HEK293 (cell line): ENCODE data around the gene RTN1.

Source experiments
- CTCF ChIA-PET: fragments of 350-600 bp; formaldehyde crosslinking; extraction: SDS; loops from one replicate; lab custom pipeline; 2021; ENCODE audit warnings: antibody characterized with exemption; lab: Yijun Ruan, JAX
- POLR2A ChIA-PET: fragments of 300-600 bp; formaldehyde crosslinking; extraction: SDS; loops from one replicate; lab custom pipeline; 2020; ENCODE audit warnings: antibody characterized with exemption, inconsistent platforms; lab: Yijun Ruan, JAX
- H3K27ac ChIP-seq: fragments of 200-500 bp; sonication (Bioruptor generic); 2 replicates; pipeline ENCODE4 v1.5.1; 2014; ENCODE audit warnings: low read depth, low read length, control low read depth, inconsistent platforms; ENCODE audit errors: extremely low read depth
- H3K36me3 ChIP-seq, 2 experiments: fragments of 200-500 bp in 1 of 2; sonication (Bioruptor generic) in 1 of 2; 1 replicate in 1 of 2; 2 replicates in 1 of 2; pipeline ENCODE4 v1.5.1; 2014 to 2017; ENCODE audit warnings: inconsistent platforms in 2 of 2, low read length in 2 of 2; ENCODE audit not compliant: control insufficient read depth in 2 of 2, insufficient read depth in 1 of 2
- H3K4me1 ChIP-seq: fragments of 200-500 bp; sonication (Bioruptor generic); 2 replicates; pipeline ENCODE4 v1.5.1; 2014; ENCODE audit warnings: mild to moderate bottlenecking, low read length, inconsistent platforms; ENCODE audit not compliant: control insufficient read depth, insufficient read depth
- H3K4me3 ChIP-seq: 2 replicates; pipeline ENCODE4 v1.5.1; 2011; ENCODE audit warnings: low read depth, mild to moderate bottlenecking, control low read depth, low read length, moderate library complexity
- H3K9me3 ChIP-seq: fragments of 200-500 bp; sonication (Bioruptor generic); 2 replicates; pipeline ENCODE4 v1.5.1; 2014; ENCODE audit warnings: low read depth, low read length, inconsistent platforms; ENCODE audit not compliant: control insufficient read depth, insufficient read depth
- FEZF1 ChIP-seq: fragments of 450-650 bp; formaldehyde crosslinking; IDR thresholded peaks from 2 replicates; pipeline ENCODE4 v1.5.1; 2016; ENCODE audit warnings: missing biosample characterization, missing genetic modification characterization
- KLF9 ChIP-seq: fragments of 450-650 bp; formaldehyde crosslinking; IDR thresholded peaks from 2 replicates; pipeline ENCODE4 v1.5.1; 2016; ENCODE audit warnings: missing biosample characterization, missing genetic modification characterization, low read depth
- MYNN ChIP-seq: fragments of 450-650 bp; formaldehyde crosslinking; IDR thresholded peaks from 2 replicates; pipeline ENCODE4 v1.5.1; 2016; ENCODE audit warnings: missing biosample characterization, missing genetic modification characterization, borderline replicate concordance
- OSR2 ChIP-seq: fragments of 450-650 bp; formaldehyde crosslinking; IDR thresholded peaks from 2 replicates; pipeline ENCODE4 v1.5.1; 2016; ENCODE audit warnings: missing biosample characterization, missing genetic modification characterization
- PRDM6 ChIP-seq: fragments of 450-650 bp; formaldehyde crosslinking; IDR thresholded peaks from 2 replicates; pipeline ENCODE4 v1.5.1; 2017; ENCODE audit warnings: missing biosample characterization, missing genetic modification characterization
- SCRT2 ChIP-seq: fragments of 450-650 bp; formaldehyde crosslinking; IDR thresholded peaks from 2 replicates; pipeline ENCODE4 v1.5.1; 2016; ENCODE audit warnings: missing biosample characterization, missing genetic modification characterization
- SP7 ChIP-seq: fragments of 450-650 bp; formaldehyde crosslinking; IDR thresholded peaks from 2 replicates; pipeline ENCODE4 v1.5.1; 2016; ENCODE audit warnings: missing biosample characterization, missing genetic modification characterization
- TCF7L2 ChIP-seq: IDR thresholded peaks from 2 replicates; pipeline ENCODE4 v1.6.1; 2011; ENCODE audit warnings: low read depth, mild to moderate bottlenecking, inconsistent platforms, low read length, moderate library complexity, borderline replicate concordance
- ZBTB8A ChIP-seq: fragments of 450-650 bp; formaldehyde crosslinking; IDR thresholded peaks from 2 replicates; pipeline ENCODE4 v1.5.1; 2016; ENCODE audit warnings: missing biosample characterization, missing genetic modification characterization
- ZIC2 ChIP-seq: fragments of 450-650 bp; formaldehyde crosslinking; IDR thresholded peaks from 2 replicates; pipeline ENCODE4 v1.5.1; 2016; ENCODE audit warnings: missing biosample characterization, missing genetic modification characterization
- ZNF133 ChIP-seq: fragments of 450-650 bp; formaldehyde crosslinking; IDR thresholded peaks from 2 replicates; pipeline ENCODE4 v1.5.1; 2016; ENCODE audit warnings: missing biosample characterization, missing genetic modification characterization
- ZNF140 ChIP-seq: fragments of 450-650 bp; formaldehyde crosslinking; IDR thresholded peaks from 2 replicates; pipeline ENCODE4 v1.5.1; 2016; ENCODE audit warnings: missing biosample characterization, missing genetic modification characterization
- ZNF26 ChIP-seq: fragments of 450-650 bp; formaldehyde crosslinking; IDR thresholded peaks from 2 replicates; pipeline ENCODE4 v1.5.1; 2016; ENCODE audit warnings: missing biosample characterization, missing genetic modification characterization
- ZNF585B ChIP-seq: fragments of 450-650 bp; formaldehyde crosslinking; IDR thresholded peaks from 2 replicates; pipeline ENCODE4 v1.5.1; 2016; ENCODE audit warnings: missing biosample characterization, missing genetic modification characterization
- ZNF843 ChIP-seq: fragments of 450-650 bp; formaldehyde crosslinking; IDR thresholded peaks from 2 replicates; pipeline ENCODE4 v1.5.1; 2016; ENCODE audit warnings: missing biosample characterization, missing genetic modification characterization

The RTN1 gene

DNA sequence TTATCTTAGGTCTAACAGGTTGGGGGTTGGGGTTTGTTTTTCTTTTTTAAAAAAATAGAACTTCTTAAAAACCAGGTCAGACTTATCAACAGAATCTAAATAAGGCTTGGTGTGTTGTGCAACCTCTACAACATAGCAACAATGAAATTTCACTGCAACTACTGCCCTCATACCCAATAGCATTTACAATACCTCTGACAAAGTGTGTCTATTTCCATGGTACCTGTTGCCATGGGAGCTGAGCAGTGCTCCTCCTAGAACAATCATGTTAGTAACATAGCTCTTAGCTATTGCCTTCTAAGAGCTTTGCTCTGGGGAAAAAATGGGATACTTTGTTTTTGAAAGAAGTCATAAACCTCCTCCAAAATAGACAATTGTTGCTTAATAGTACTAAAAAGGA lies 190.7 kb downstream of the RTN1 start:
- Histone ChIP-seq H3K4me1 (no peaks in the 10 kb centered on the region), H3K27ac (no peak overlapping the region), H3K9me3 (no peaks in the 10 kb centered on the region), H3K36me3 (no peaks in the 10 kb centered on the region), H3K4me3 (no peak overlapping the region)
- TF ChIP-seq MYNN (tag by site-specific recombination): peak; percentile 21; the same call in 1 of the 2 replicates
- no peak for TF ChIP-seq ZNF843 (tag by site-specific recombination)
- TF ChIP-seq SCRT2 (tag by site-specific recombination): peak; percentile 35; the same call in 1 of the 2 replicates
- ChIA-PET POLR2A (no interaction called here), CTCF (interaction anchor here (0.6 to 1.5 kb wide), 4 partner anchors 38 to 282 kb away, joined by 3 to 4 read pairs (median 3); no protein-coding TSS in a partner anchor)

DNA sequence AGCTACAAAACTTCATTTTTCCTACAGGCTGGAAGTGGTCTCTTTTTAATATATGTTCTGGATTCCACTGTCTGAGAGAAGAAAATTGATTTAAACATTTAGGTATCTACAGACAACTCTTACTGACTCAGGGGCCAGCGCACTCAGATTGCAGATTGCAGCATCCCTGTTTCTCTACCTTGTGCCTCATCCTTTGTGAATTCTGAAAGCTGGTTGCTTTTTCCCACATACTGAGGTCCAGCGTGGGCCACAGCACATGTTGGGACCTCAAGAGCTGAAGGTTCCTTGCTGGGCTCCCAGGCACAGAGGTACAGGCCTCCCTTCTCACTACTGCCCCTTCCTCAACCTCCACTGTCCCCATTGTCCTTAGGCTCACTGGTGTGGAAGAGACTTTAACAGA lies 192.2 kb downstream of the RTN1 start:
- H3K36me3 ChIP-seq: no peaks in the 10 kb centered on the region
- no peak overlapping the region for H3K4me3 ChIP-seq
- no peak overlapping the region for H3K27ac ChIP-seq
- CTCF ChIA-PET: interaction anchor here (0.9 to 1.1 kb wide), 2 partner anchors 9 to 11 kb away, joined by 3 read pairs; no protein-coding TSS in a partner anchor
- TF ChIP-seq ZNF133 (tag by site-specific recombination) (no peak), ZNF140 (tag by site-specific recombination) (no peak), OSR2 (no peak), ZIC2 (tag by site-specific recombination) (no peak), FEZF1 (tag by site-specific recombination) (no peak), ZBTB8A (tag by site-specific recombination) (no peak)
- no peaks in the 10 kb centered on the region for H3K4me1 ChIP-seq
- POLR2A ChIA-PET: no interaction called here
- no peaks in the 10 kb centered on the region for H3K9me3 ChIP-seq

DNA sequence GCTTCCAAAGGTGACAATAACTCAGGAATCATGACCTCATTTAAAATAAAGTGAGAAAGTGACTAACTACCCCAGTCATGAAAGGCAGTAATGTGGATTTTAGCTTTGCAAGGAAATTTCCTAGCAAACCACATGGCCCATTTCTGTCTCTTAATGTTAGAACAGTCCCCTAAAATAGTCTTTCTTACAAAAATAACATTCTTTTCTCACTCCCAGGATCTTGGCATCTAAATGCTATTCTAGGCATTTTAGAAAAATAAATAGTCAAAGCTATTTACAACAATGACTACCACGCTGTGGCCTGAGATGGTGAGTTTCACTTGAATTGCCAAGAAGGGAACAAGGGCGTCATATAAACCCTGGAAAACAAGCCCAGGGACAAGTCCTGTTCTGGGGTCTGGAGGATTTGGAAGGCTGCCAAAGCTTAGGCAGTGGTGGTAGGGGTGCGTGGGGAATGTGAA lies 192.8 kb downstream of the RTN1 start:
- H3K4me3 ChIP-seq: no peak overlapping the region
- POLR2A ChIA-PET: no interaction called here
- CTCF ChIA-PET: interaction anchor here (0.7 to 1.1 kb wide), 2 partner anchors 11 to 54 kb away, joined by 3 to 4 read pairs; no protein-coding TSS in a partner anchor
- no peaks in the 10 kb centered on the region for H3K9me3 ChIP-seq
- H3K27ac ChIP-seq: no peak overlapping the region
- H3K4me1 ChIP-seq: no peaks in the 10 kb centered on the region
- TF ChIP-seq SP7 (tag by site-specific recombination) (no peak), TCF7L2 (no peak), KLF9 (tag by site-specific recombination) (no peak), PRDM6 (tag by site-specific recombination) (no peak), ZNF26 (no peak)
- H3K36me3 ChIP-seq: no peaks in the 10 kb centered on the region

- TF ChIP-seq ZNF585B (tag by site-specific recombination): no peak
- no peaks in the 10 kb centered on the region for H3K9me3 ChIP-seq
- CTCF ChIA-PET: interaction anchor here (0.6 kb wide), 1 partner anchor 270 kb away, joined by 3 read pairs; no protein-coding TSS in a partner anchor
- H3K4me1 ChIP-seq: no peaks in the 10 kb centered on the region
- POLR2A ChIA-PET: no interaction called here
- H3K36me3 ChIP-seq: no peaks in the 10 kb centered on the region
- no peak overlapping the region for H3K4me3 ChIP-seq
- H3K27ac ChIP-seq: no peak overlapping the region
These were observed 195.2 kb downstream of the RTN1 start for GRCh38 chr14:59675394-59675793.
